HCT116 (cell line): ENCODE data around the gene MAP2K5. TPM values are rescaled to one million over a fixed set of nuclear protein-coding genes. Genes with fewer than 3 reads are reported as not detected.

Experiments used
- ATAC-seq: fragments of 200-7000 bp; cut with Tn5 transposase; 2 replicates; pipeline ENCODE4 v1.9.1; 2020; ENCODE audit warnings: mild to moderate bottlenecking, moderate library complexity
- BruUV-seq: library from RNA; stranded (reverse); fragments of 400-500 nt; replicated peaks from 2 replicates; lab custom pipeline; 2021; lab: Mats Ljungman, UMichigan
- CTCF ChIA-PET: fragments of 300-600 bp; sonication (Branson Sonifier 250); formaldehyde crosslinking; loops from one replicate; lab custom pipeline; 2021; ENCODE audit warnings: antibody characterized with exemption; lab: Charles Lee
- POLR2A ChIA-PET: fragments of 300-600, 350-600 bp; sonication (Branson Sonifier 250); formaldehyde crosslinking; loops from one replicate; lab custom pipeline; 2021; ENCODE audit warnings: antibody characterized with exemption; lab: Charles Lee
- RAD21 ChIA-PET, 2 experiments: fragments of 300-600 bp; sonication (Branson Sonifier 250); formaldehyde crosslinking; loops; one replicate each; lab custom pipeline; 2023; ENCODE audit warnings: low total read pairs in 2 of 2; ENCODE audit not compliant: uncharacterized antibody in 2 of 2, unreplicated experiment in 2 of 2, low non-redundant PET in 1 of 2; lab: Charles Lee
- DNase-seq: peaks from one replicate; pipeline ENCODE4 v3.0.0-alpha.2; 2010; ENCODE audit warnings: low read depth, low spot score
- H2AFZ ChIP-seq: fragments of 200-600 bp; shearing (Covaris generic), sonication (generic); 2 replicates; pipeline ENCODE4 v1.6.1; 2017; ENCODE audit warnings: low read depth, mixed run types, mixed read lengths, antibody characterized with exemption, low read length; ENCODE audit not compliant: poor library complexity, severe bottlenecking
- H3K27ac ChIP-seq: 2 replicates; pipeline ENCODE4 v1.5.1; 2012; ENCODE audit warnings: low read depth, low read length
- H3K27me3 ChIP-seq: fragments of 200-600 bp; sonication (generic); 2 replicates; pipeline ENCODE4 v1.6.1; 2016; ENCODE audit warnings: mixed run types, low read length, mixed read lengths; ENCODE audit not compliant: insufficient read depth
- H3K36me3 ChIP-seq, 2 experiments: fragments of 200-500 bp in 1 of 2; fragments of 200-600 bp in 1 of 2; sonication (Bioruptor generic) in 1 of 2; sonication (generic) in 1 of 2; 2 replicates each; pipeline versions ENCODE4 v1.5.1 to v1.6.1; 2014 to 2016; ENCODE audit warnings: low read length in 2 of 2, inconsistent platforms in 1 of 2, mixed read lengths in 1 of 2, mixed run types in 1 of 2; ENCODE audit not compliant: insufficient read depth in 2 of 2, control insufficient read depth in 1 of 2
- H3K4me1 ChIP-seq, 2 experiments: fragments of 200-600 bp in 1 of 2; sonication (generic) in 1 of 2; 2 replicates each; pipeline versions ENCODE4 v1.5.1 to v1.6.1; 2012 to 2017; ENCODE audit warnings: low read length in 2 of 2, inconsistent platforms in 1 of 2, mild to moderate bottlenecking in 1 of 2, mixed read lengths in 1 of 2, mixed run types in 1 of 2, moderate library complexity in 1 of 2; ENCODE audit not compliant: insufficient read depth in 2 of 2, control insufficient read depth in 1 of 2
- H3K4me2 ChIP-seq: fragments of 200-600 bp; sonication (generic); 2 replicates; pipeline ENCODE4 v1.6.1; 2017; ENCODE audit warnings: mixed run types, low read length, mixed read lengths
- H3K4me3 ChIP-seq, 2 experiments: fragments of 200-600 bp in 1 of 2; sonication (generic) in 1 of 2; replicated peaks in 1 of 2; 2 replicates each; pipeline ENCODE4 v1.5.1; 2011 to 2016; ENCODE audit warnings: low read length in 2 of 2, control low read depth in 1 of 2, low read depth in 1 of 2, mild to moderate bottlenecking in 1 of 2, mixed read lengths in 1 of 2, mixed run types in 1 of 2
- H3K79me2 ChIP-seq: fragments of 200-600 bp; sonication (generic); 2 replicates; pipeline ENCODE4 v1.6.1; 2017; ENCODE audit warnings: mild to moderate bottlenecking, mixed run types, low read length, moderate library complexity, mixed read lengths; ENCODE audit not compliant: insufficient read depth
- H3K9ac ChIP-seq: fragments of 200-600 bp; sonication (generic); 2 replicates; pipeline ENCODE4 v1.6.1; 2016; ENCODE audit warnings: low read length, mixed read lengths
- H3K9me2 ChIP-seq: fragments of 200-600 bp; sonication (generic), shearing (Covaris generic); 2 replicates; pipeline ENCODE4 v1.6.1; 2017; ENCODE audit warnings: mixed run types, mild to moderate bottlenecking, moderate library complexity; ENCODE audit not compliant: insufficient read depth
- H3K9me3 ChIP-seq, 2 experiments: fragments of 200-500 bp in 1 of 2; fragments of 200-600 bp in 1 of 2; sonication (Bioruptor generic) in 1 of 2; sonication (generic) in 1 of 2; 2 replicates each; pipeline ENCODE4 v1.6.1; 2014 to 2017; ENCODE audit warnings: low read length in 2 of 2, mixed read lengths in 2 of 2, inconsistent platforms in 1 of 2, low read depth in 1 of 2, mild to moderate bottlenecking in 1 of 2, mixed run types in 1 of 2, moderate library complexity in 1 of 2; ENCODE audit not compliant: control insufficient read depth in 1 of 2, insufficient read depth in 1 of 2
- H4K20me1 ChIP-seq: fragments of 200-600 bp; sonication (generic), shearing (Covaris generic); 2 replicates; pipeline ENCODE4 v1.6.1; 2017; ENCODE audit warnings: mixed run types, mild to moderate bottlenecking, moderate library complexity; ENCODE audit not compliant: insufficient read depth
- CEBPB ChIP-seq: IDR thresholded peaks from 2 replicates; pipeline ENCODE4 v1.6.1; 2012; ENCODE audit warnings: low read depth
- ELF1 ChIP-seq: IDR thresholded peaks from 2 replicates; pipeline ENCODE4 v1.6.1; 2012; ENCODE audit warnings: low read depth, borderline replicate concordance
- POLR2AphosphoS5 ChIP-seq: IDR thresholded peaks from 2 replicates; pipeline ENCODE4 v1.6.1; 2011; ENCODE audit warnings: mild to moderate bottlenecking, low read depth, low read length, moderate library complexity
- RAD21 ChIP-seq: IDR thresholded peaks from 2 replicates; pipeline ENCODE4 v1.6.1; 2012; ENCODE audit warnings: low read depth, mild to moderate bottlenecking
- SIN3A ChIP-seq: IDR thresholded peaks from 2 replicates; pipeline ENCODE4 v1.6.1; 2012; ENCODE audit warnings: low read depth
- SP1 ChIP-seq: IDR thresholded peaks from 2 replicates; pipeline ENCODE4 v1.6.1; 2012; ENCODE audit warnings: low read depth
- SRF ChIP-seq: IDR thresholded peaks from 2 replicates; pipeline ENCODE4 v1.6.1; 2012; ENCODE audit warnings: low read depth
- ZFX ChIP-seq: fragments of 450-650 bp; IDR thresholded peaks from 2 replicates; pipeline ENCODE4 v1.6.1; 2017
- ZNF274 ChIP-seq: fragments of 200-500 bp; sonication (Bioruptor generic); IDR thresholded peaks from 2 replicates; pipeline ENCODE4 v1.6.1; 2014; ENCODE audit warnings: mild to moderate bottlenecking, low read depth, low read length, inconsistent platforms
- intact Hi-C: fragments of 100-400 bp; cut with micrococcal nuclease; formaldehyde crosslinking; loops from 2 replicates; pipeline ENCODE4 v1.10.0; 2022
- total RNA-seq: library from RNA; stranded (reverse); gene quantifications from one replicate; pipeline ENCODE4 v1.2.1, GENCODE V29; 2021; ENCODE audit not compliant: unreplicated experiment
- TF ChIP-seq, protein P1 (sequence below), 3 experiments: fragments of 200-600 bp in 1 of 3; sonication (generic) in 1 of 3; IDR thresholded peaks in 2 of 3; conservative IDR thresholded peaks in 1 of 3; 2 replicates each; pipeline ENCODE4 v1.5.1; 2012 to 2017; ENCODE audit warnings: low read depth in 2 of 3, low read length in 2 of 3, antibody characterized with exemption in 1 of 3, borderline replicate concordance in 1 of 3, control low read depth in 1 of 3, mild to moderate bottlenecking in 1 of 3, mixed read lengths in 1 of 3, mixed run types in 1 of 3, moderate library complexity in 1 of 3; ENCODE audit not compliant: insufficient read depth in 1 of 3
- TF ChIP-seq, protein P2 (sequence below): IDR thresholded peaks from 2 replicates; pipeline ENCODE4 v1.6.1; 2012; ENCODE audit warnings: low read depth
- TF ChIP-seq, protein P3 (sequence below): IDR thresholded peaks from 2 replicates; pipeline ENCODE4 v1.6.1; 2012

The MAP2K5 gene
- total RNA-seq, 1 experiment from 2014 or later = 15.6 TPM

DNA sequence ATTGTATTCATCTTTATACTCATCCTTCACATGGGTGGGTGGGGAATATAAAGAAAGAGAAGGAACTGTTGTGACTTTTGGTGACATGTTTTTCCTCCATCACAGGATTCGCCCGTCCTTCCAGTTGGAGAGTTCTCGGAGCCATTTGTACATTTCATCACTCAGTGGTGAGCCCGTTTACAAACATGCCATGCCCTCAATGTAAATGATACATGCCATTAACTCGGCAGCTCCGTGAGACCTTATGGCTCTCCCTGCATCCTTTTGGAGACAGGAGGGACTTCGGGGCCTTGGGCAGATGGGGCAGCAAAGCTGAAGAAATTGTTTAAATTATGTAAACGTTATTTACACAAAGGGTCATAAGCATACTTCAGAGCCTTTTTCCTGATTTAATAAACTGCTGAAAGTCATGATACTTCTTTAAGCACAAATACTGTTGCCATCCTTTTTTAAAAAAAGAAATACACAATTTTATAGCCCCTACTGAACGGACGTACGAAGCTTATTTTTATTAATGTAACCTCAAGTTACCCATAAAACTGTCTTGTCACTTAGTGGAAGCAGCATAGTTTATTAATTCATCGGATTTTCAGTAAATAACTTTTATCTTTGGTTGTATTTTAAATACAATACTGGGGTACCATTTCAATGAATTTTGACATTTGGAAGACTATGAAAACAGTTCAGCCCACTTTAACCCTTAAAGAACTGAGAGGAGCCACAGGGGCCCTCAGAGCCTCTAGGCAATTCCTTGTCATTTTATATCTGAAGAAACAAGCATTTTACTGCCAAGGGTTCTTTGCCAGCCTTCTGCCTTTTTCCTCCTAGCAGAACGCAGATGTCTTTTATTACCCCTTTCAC lies 227.2 kb downstream of the MAP2K5 start:
- ATAC-seq (no peak), DNase-seq (no peak)
- ChIA-PET CTCF (no interaction called here), RAD21 (no interaction called here), POLR2A (no interaction called here)
- Histone ChIP-seq H3K9me3 (no peaks in the 10 kb centered on the region), H3K36me3 (no peaks in the 10 kb centered on the region), H3K9me2 (no peaks in the 10 kb centered on the region), H3K79me2 (no peaks in the 10 kb centered on the region), H3K27ac (no peak overlapping the region), H3K4me2 (no peak overlapping the region), H2AFZ (no peak overlapping the region), H4K20me1 (no peaks in the 10 kb centered on the region), H3K27me3 (no peaks in the 10 kb centered on the region), H3K9ac (no peak overlapping the region), H3K4me3 (no peak overlapping the region), H3K4me1 (no peaks in the 10 kb centered on the region)
- BruUV-seq = no TSS peak
- intact Hi-C loops = no loop called here
- TF ChIP-seq ELF1 (no peak), ZNF274 (no peak), SP1 (no peak)
- TF ChIP-seq, protein P1, sequence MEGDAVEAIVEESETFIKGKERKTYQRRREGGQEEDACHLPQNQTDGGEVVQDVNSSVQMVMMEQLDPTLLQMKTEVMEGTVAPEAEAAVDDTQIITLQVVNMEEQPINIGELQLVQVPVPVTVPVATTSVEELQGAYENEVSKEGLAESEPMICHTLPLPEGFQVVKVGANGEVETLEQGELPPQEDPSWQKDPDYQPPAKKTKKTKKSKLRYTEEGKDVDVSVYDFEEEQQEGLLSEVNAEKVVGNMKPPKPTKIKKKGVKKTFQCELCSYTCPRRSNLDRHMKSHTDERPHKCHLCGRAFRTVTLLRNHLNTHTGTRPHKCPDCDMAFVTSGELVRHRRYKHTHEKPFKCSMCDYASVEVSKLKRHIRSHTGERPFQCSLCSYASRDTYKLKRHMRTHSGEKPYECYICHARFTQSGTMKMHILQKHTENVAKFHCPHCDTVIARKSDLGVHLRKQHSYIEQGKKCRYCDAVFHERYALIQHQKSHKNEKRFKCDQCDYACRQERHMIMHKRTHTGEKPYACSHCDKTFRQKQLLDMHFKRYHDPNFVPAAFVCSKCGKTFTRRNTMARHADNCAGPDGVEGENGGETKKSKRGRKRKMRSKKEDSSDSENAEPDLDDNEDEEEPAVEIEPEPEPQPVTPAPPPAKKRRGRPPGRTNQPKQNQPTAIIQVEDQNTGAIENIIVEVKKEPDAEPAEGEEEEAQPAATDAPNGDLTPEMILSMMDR (IDR thresholded peaks at IDR 0.05 in 2 of 3, conservative IDR thresholded peaks at IDR 0.05 in 1 of 3; ENCODE audit: borderline replicate concordance in 1 of 3, insufficient read depth in 1 of 3, low read depth in 2 of 3, low read length in 2 of 3) = no peak

DNA sequence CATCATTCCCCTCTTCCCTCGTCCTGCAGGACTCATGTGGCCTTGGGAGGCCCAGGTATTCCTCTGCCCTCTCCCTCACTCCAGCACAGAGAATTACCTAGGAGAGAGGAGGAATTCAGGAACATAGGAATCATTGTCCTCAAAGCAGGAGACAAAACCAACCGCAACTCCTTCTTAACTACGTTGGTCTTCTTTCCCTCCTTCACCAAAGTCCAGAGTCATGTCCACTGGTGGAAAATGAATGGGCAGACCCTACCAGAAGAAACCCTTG lies 227.8 kb downstream of the MAP2K5 start:
- DNase-seq = no peak
- H3K9me2 ChIP-seq = no peaks in the 10 kb centered on the region
- ChIA-PET RAD21 (no interaction called here), CTCF (no interaction called here), POLR2A (no interaction called here)
- H3K27me3 ChIP-seq = no peaks in the 10 kb centered on the region
- no peak overlapping the region for H3K4me2 ChIP-seq
- H3K79me2 ChIP-seq = no peaks in the 10 kb centered on the region
- H3K9me3 ChIP-seq = no peaks in the 10 kb centered on the region
- no peaks in the 10 kb centered on the region for H4K20me1 ChIP-seq
- H3K4me1 ChIP-seq = no peaks in the 10 kb centered on the region
- H3K36me3 ChIP-seq = no peaks in the 10 kb centered on the region
- H3K4me3 ChIP-seq = no peak overlapping the region
- H3K27ac ChIP-seq = no peak overlapping the region
- H3K9ac ChIP-seq = no peak overlapping the region
- H2AFZ ChIP-seq = no peak overlapping the region
- BruUV-seq = no TSS peak
- ATAC-seq = no peak
- intact Hi-C loops = no loop called here
- TF ChIP-seq POLR2AphosphoS5 (no peak), ZFX (no peak), ELF1 (no peak), CEBPB (no peak), SRF (no peak), SIN3A (no peak), RAD21 (no peak)
- TF ChIP-seq, protein P2, sequence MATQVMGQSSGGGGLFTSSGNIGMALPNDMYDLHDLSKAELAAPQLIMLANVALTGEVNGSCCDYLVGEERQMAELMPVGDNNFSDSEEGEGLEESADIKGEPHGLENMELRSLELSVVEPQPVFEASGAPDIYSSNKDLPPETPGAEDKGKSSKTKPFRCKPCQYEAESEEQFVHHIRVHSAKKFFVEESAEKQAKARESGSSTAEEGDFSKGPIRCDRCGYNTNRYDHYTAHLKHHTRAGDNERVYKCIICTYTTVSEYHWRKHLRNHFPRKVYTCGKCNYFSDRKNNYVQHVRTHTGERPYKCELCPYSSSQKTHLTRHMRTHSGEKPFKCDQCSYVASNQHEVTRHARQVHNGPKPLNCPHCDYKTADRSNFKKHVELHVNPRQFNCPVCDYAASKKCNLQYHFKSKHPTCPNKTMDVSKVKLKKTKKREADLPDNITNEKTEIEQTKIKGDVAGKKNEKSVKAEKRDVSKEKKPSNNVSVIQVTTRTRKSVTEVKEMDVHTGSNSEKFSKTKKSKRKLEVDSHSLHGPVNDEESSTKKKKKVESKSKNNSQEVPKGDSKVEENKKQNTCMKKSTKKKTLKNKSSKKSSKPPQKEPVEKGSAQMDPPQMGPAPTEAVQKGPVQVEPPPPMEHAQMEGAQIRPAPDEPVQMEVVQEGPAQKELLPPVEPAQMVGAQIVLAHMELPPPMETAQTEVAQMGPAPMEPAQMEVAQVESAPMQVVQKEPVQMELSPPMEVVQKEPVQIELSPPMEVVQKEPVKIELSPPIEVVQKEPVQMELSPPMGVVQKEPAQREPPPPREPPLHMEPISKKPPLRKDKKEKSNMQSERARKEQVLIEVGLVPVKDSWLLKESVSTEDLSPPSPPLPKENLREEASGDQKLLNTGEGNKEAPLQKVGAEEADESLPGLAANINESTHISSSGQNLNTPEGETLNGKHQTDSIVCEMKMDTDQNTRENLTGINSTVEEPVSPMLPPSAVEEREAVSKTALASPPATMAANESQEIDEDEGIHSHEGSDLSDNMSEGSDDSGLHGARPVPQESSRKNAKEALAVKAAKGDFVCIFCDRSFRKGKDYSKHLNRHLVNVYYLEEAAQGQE = no peak
- TF ChIP-seq, protein P1 (IDR thresholded peaks at IDR 0.05 in 2 of 3, conservative IDR thresholded peaks at IDR 0.05 in 1 of 3; ENCODE audit: borderline replicate concordance in 1 of 3, insufficient read depth in 1 of 3, low read depth in 2 of 3, low read length in 2 of 3) = no peak
- TF ChIP-seq, protein P3, sequence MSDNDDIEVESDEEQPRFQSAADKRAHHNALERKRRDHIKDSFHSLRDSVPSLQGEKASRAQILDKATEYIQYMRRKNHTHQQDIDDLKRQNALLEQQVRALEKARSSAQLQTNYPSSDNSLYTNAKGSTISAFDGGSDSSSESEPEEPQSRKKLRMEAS = no peak
